HTERT RPE-1 (cell line): Measurements from ENCODE around the gene DKKL1.

Source experiments
- in situ Hi-C: fragments of 300-500 bp; cut with MboI; formaldehyde crosslinking; loops from 4 replicates; pipeline ENCODE4 v1.14.3; 2020; ENCODE audit warnings: low sequenced_read_pairs

The DKKL1 gene

GRCh38 chr19:49418511-49418910 is 54.8 kb downstream of the DKKL1 start:
- in situ Hi-C loops: no loop called here

- in situ Hi-C loops: no loop called here
Measured at GRCh38 chr19:49419173-49419572, 55.5 kb downstream of the DKKL1 start.

- in situ Hi-C loops: no loop called here
Measured at GRCh38 chr19:49420227-49420626, 56.5 kb downstream of the DKKL1 start.

GRCh38 chr19:49421039-49421877 is 57.6 kb downstream of the DKKL1 start:
- in situ Hi-C loops: no loop called here

DNA sequence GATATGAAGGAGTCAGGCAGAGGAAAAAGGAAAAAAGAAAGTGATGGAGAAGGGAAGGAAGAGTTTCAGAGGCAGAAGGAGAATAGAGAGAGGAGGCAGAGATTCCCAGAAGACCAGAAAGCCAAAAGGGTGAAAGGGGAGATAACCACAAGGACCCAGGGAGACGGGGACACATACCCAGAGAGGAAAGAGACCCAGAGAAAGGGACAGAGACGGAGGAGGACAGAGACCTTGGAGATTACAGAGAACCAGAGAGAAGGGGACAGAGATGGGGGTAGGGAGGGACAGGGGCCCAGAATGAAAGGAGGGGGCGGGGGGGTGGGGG is 58.2 kb downstream of the DKKL1 start:
- in situ Hi-C loops: no loop called here

- in situ Hi-C loops: no loop called here
Measured at GRCh38 chr19:49422407-49423070, 58.9 kb downstream of the DKKL1 start.

GRCh38 chr19:49423071-49423984 is 59.7 kb downstream of the DKKL1 start, which contains the start of gene PTH2:
Gene PTH2, minus strand, starts transcription at chr19:49423441. Its CDS starts 102 bp downstream, at chr19:49423339.
- in situ Hi-C loops: no loop called here

DNA sequence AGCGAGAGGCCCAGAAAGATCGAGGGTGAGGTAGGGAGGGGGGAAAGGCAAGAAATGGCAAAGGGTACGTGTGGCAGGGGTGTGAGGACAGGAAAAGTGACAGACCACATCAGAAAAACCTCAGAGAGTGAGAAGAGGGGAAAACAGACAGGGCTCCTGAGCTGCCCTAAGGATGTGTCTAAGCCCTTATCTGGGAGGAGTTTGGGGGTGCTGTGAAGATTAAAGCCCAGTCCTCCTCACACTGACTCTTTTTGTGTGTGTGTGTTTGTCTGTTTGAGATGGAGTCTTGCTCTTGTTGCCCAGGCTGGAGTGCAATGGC is 60.3 kb downstream of the DKKL1 start:
- in situ Hi-C loops: no loop called here
